ENCODE data around the gene SPRR2G.
"Not testable (repeated sequence)": the region's sequence is repeated elsewhere in the genome, so short reads cannot be mapped to it uniquely, and the experiment has no call there.

SPRR2G gene

GRCh38 chr1:153112454-153112853 lies 38.2 kb downstream of the SPRR2G start:
- DNase-seq, result not testable (repeated sequence)

- no peak for DNase-seq
These were observed 50.4 kb downstream of the SPRR2G start for GRCh38 chr1:153100245-153100644.
